ENCODE measurements around the gene DBP.

DNA sequence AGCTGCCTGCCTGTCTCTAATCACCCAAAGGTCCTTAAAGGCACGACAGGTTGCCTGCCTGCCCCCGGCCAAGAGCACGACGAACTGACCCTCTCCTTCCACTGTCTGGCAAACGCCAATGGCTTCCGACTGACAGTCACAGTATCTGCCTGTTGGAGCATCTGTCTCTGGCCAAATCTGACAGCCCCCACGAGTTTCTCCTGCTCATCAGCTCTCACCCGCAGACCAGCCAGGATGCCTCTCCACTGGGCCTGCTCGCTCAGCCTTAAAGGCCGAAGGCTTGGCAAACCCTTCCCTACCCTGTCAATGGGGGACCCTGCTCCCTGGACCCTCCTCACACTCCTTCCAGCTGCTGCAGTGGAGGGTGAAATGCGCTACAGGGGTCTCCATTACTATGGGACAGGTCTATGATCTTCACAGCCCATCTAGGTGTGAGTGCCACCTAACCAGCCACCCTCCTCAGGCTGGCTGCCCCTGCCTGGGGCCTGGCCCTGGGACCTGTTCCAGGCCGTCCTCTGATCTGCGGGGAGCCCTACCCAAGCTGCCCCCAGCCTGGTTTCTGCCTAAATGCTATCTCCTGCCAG is 23.2 kb downstream of the DBP start:
- TF ChIP-seq EZH2phosphoT487 (IDR thresholded peaks at IDR 0.05; ENCODE audit: borderline replicate concordance, low read length) = no peak
- TF ChIP-seq, protein P1, sequence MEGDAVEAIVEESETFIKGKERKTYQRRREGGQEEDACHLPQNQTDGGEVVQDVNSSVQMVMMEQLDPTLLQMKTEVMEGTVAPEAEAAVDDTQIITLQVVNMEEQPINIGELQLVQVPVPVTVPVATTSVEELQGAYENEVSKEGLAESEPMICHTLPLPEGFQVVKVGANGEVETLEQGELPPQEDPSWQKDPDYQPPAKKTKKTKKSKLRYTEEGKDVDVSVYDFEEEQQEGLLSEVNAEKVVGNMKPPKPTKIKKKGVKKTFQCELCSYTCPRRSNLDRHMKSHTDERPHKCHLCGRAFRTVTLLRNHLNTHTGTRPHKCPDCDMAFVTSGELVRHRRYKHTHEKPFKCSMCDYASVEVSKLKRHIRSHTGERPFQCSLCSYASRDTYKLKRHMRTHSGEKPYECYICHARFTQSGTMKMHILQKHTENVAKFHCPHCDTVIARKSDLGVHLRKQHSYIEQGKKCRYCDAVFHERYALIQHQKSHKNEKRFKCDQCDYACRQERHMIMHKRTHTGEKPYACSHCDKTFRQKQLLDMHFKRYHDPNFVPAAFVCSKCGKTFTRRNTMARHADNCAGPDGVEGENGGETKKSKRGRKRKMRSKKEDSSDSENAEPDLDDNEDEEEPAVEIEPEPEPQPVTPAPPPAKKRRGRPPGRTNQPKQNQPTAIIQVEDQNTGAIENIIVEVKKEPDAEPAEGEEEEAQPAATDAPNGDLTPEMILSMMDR (IDR thresholded peaks at IDR 0.05; ENCODE audit: low read depth, low read length, poor library complexity, severe bottlenecking) = no peak
